HFFc6 (cell line): Measurements from ENCODE around the gene CREM. TPM values are rescaled to one million over a fixed set of nuclear protein-coding genes. Genes with fewer than 3 reads are reported as not detected.
A peak's percentile ranks its signal among the peaks of the same experiment; 100 is the strongest.

Experiments
- DNase-seq: peaks from one replicate; pipeline ENCODE4 v3.0.0-alpha.2; 2018
- H3K27ac Mint-ChIP-seq: 2 replicates; pipeline ENCODE4 v1.8.0; 2020; ENCODE audit warnings: mild to moderate bottlenecking, mixed read lengths
- H3K27me3 Mint-ChIP-seq: 2 replicates; pipeline ENCODE4 v1.8.0; 2021; ENCODE audit warnings: mild to moderate bottlenecking, moderate library complexity, mixed read lengths; ENCODE audit not compliant: insufficient read depth
- H3K36me3 Mint-ChIP-seq: 2 replicates; pipeline ENCODE4 v1.8.0; 2021; ENCODE audit warnings: low read depth, mixed read lengths
- H3K4me1 Mint-ChIP-seq: 2 replicates; pipeline ENCODE4 v1.8.0; 2020; ENCODE audit warnings: low read depth, mixed read lengths
- H3K4me3 Mint-ChIP-seq: 2 replicates; pipeline ENCODE4 v1.8.0; 2020; ENCODE audit warnings: mild to moderate bottlenecking, moderate library complexity, mixed read lengths
- H3K9me3 Mint-ChIP-seq: 2 replicates; pipeline ENCODE4 v1.8.0; 2020; ENCODE audit warnings: mild to moderate bottlenecking, mixed read lengths
- total RNA-seq, 6 experiments: library from RNA; stranded (reverse); fragmentation: NEBNext Ultra II Directional; extraction: Animal tissue kit (Norgen Biotek cat#: 25700); gene quantifications; 2 replicates in 1 of 6; 3 replicates in 5 of 6; pipeline ENCODE4 v1.2.3, GENCODE V29; 2021
- TF ChIP-seq, protein P1 (sequence below): fragments of 200-600 bp; sonication (generic); IDR thresholded peaks from 2 replicates; pipeline ENCODE4 v1.5.0; 2021; ENCODE audit warnings: antibody characterized with exemption, mild to moderate bottlenecking

Gene CREM
- total RNA-seq, 6 experiments from 2014 or later, result 21.1 to 34.0 (median 30.2) TPM

DNA sequence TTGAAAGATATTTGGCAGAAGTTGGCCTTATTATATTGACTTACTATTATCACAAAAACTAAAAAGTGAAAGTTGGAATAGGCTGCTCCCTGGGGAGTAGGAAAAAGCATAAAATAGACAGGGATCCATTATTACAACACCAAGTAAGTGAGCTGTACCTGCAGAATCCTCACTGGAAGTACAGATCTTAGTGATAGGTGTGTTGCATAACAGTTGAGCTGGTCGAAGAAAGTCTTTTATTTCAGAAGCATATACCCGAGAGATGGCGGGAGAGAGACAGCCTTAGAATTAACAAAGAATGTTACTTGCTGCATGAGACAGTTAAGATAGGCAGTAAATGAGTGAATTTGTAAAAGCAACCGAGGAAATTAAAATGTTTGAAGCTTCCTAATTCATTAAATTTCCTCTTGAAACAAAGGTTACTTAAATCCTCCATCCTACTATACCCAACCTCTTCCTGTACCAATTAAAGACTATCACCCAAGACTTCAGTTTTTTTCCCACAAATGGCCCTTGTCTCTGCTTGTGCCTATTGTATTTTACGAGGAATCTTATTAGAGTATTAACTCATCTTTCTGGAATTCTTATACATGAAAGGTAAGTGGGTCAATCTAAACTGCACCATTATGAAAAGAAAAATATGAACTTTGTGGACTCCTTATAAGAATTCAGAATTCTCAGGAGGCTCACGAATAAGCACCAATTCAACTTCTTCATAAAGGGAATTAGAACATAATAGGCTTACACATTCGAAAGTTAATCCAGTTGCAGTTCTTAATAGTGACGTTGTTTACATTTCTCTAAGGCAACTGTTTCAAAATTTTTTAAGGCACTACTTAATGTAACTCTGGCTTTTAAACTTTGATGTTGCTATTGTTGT is 56.2 kb downstream of the CREM start:
- DNase-seq, result no peak
- Mint-ChIP-seq H3K4me1 (peaks cover 17% of the 10 kb centered on the region), H3K27ac (no peak overlapping the region), H3K27me3 (no peaks in the 10 kb centered on the region), H3K4me3 (no peak overlapping the region), H3K36me3 (no peaks in the 10 kb centered on the region), H3K9me3 (no peaks in the 10 kb centered on the region)
- TF ChIP-seq, protein P1, sequence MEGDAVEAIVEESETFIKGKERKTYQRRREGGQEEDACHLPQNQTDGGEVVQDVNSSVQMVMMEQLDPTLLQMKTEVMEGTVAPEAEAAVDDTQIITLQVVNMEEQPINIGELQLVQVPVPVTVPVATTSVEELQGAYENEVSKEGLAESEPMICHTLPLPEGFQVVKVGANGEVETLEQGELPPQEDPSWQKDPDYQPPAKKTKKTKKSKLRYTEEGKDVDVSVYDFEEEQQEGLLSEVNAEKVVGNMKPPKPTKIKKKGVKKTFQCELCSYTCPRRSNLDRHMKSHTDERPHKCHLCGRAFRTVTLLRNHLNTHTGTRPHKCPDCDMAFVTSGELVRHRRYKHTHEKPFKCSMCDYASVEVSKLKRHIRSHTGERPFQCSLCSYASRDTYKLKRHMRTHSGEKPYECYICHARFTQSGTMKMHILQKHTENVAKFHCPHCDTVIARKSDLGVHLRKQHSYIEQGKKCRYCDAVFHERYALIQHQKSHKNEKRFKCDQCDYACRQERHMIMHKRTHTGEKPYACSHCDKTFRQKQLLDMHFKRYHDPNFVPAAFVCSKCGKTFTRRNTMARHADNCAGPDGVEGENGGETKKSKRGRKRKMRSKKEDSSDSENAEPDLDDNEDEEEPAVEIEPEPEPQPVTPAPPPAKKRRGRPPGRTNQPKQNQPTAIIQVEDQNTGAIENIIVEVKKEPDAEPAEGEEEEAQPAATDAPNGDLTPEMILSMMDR, result no peak

DNA sequence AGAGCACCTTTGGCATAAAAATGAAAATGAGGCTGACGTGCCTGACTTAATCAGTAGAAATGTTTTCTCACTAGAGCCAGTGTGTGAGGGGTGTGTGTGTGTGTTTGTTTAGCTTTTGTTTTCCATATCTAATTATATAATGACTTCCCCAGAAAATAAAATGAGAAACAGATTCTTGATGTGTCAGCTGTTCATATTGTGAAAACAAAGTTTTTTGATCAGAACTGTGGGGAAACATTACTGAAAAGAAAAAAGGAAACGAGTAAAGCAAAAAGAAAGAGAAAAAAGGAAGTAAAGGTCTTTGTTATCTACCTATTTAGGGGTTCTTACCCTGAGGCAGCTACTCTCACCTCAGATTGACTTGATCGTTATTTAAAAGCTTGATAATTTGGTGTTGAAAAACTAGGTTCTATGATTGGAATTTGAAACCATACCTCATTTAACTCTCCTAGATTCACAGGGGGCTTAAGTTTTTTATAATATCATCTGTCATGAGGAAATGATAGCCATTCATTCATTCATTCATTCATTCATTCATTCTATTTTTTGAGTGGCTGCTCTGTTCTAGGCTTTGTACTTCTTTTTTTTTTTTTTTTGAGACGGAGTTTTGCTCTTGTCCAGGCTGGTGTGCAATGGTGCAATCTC is 58.0 kb downstream of the CREM start:
- Mint-ChIP-seq H3K27ac (no peak overlapping the region), H3K4me3 (no peak overlapping the region), H3K27me3 (no peaks in the 10 kb centered on the region), H3K4me1 (peaks cover 17% of the 10 kb centered on the region), H3K36me3 (no peaks in the 10 kb centered on the region), H3K9me3 (no peaks in the 10 kb centered on the region)
- no peak for DNase-seq
- TF ChIP-seq, protein P1, result no peak

DNA sequence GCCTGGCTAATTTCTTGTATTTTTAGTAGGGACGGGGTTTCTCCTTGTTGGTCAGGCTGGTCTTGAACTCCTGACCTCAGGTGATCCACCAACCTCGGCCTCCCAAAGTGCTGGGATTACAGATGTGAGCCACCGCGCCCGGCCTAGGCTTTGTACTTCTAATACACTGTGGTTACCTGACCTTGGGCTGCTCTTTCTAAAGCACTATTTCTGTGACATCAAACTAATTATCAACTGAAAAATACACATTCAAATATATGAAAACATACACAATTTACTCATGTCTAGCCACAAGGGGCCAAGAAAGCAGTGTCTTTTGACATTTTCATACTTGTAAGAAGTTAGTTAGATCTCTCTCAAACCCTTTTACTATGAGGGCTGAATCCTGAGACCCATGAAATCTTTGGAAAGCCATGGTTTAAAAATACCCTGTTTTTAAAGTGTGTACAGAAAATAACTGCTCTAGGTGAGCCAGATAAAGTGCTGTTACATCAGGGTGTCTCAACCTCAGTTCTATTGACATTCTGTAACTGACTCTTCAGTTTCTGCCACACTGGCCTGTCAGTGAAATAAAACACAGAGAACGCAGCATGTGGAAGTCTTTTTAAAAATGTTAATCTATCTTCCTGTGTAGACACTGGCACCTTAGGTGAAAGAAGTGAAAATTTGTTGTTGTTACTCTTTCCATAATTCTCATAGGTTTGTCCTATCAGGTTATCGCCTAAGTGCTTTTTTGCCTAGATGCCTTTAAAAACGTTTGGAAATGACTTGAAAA is 58.8 kb downstream of the CREM start:
- Mint-ChIP-seq H3K27me3 (no peaks in the 10 kb centered on the region), H3K9me3 (no peaks in the 10 kb centered on the region), H3K4me1 (peaks cover 17% of the 10 kb centered on the region), H3K27ac (no peak overlapping the region), H3K4me3 (no peak overlapping the region), H3K36me3 (no peaks in the 10 kb centered on the region)
- DNase-seq, result no peak
- TF ChIP-seq, protein P1, result no peak

DNA sequence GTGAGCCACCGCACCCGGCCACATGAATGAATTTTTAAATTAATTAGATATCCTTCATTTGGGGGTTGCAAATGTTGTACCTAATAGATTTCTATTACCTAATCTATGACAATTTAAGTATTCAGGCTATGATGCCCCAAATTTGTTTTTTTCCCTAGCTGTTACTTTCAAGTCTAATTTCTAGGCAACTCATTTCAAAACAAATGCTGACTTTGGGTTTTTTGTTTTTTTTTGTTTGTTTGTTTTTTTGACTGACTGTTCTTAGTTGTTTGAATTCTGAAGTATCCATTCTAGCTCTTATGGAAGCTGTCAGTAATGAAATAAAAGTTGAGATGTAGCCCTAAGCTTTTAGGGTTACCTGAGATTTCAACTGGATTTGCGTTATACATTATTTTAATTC is 62.3 kb downstream of the CREM start:
- Mint-ChIP-seq H3K4me3 (no peak overlapping the region), H3K4me1 (peaks cover 32% of the 10 kb centered on the region), H3K27me3 (no peaks in the 10 kb centered on the region; the same call in 1 of the 2 replicates), H3K36me3 (peaks cover 16% of the 10 kb centered on the region; the same call in 1 of the 2 replicates), H3K9me3 (no peaks in the 10 kb centered on the region), H3K27ac (no peak overlapping the region)
- TF ChIP-seq, protein P1, result no peak
- no peak for DNase-seq

DNA sequence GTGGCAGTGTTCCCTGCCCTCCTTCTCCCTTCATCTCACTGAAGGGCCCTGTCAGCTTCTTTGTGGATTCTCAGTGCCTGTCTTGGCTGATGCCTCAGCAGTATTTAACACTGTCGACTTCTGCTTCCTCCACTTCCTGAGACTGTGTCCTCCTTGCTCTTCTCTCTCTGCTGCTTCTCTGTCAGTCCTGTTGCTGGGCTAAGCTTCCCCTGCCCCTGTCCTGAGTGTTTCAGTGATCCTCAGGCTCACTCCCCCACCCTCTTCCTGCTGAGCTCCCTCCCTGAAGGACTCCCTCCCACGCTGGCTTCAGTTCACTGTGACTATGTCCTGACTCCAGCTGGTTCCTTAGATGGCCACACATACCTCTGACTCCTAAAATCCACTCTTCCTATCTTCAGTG is 64.9 kb downstream of the CREM start:
- no peaks in the 10 kb centered on the region for H3K9me3 Mint-ChIP-seq
- peaks cover 16% of the 10 kb centered on the region; the same call in 1 of the 2 replicates for H3K36me3 Mint-ChIP-seq
- H3K27ac Mint-ChIP-seq, result peak overlapping the region; percentile 66; the same call in 1 of the 2 replicates
- peaks cover 48% of the 10 kb centered on the region for H3K4me1 Mint-ChIP-seq
- DNase-seq, result no peak
- TF ChIP-seq, protein P1, result no peak
- no peaks in the 10 kb centered on the region; the same call in 1 of the 2 replicates for H3K27me3 Mint-ChIP-seq
- no peak overlapping the region; the same call in 1 of the 2 replicates for H3K4me3 Mint-ChIP-seq
